A549 (cell line): ENCODE data around the gene EPS8L1.

ENCODE experiments used
- CBX2 ChIP-seq: fragments of 200-600 bp; sonication (generic); IDR thresholded peaks from 2 replicates; pipeline ENCODE4 v1.6.1; 2016; ENCODE audit warnings: low read depth, mild to moderate bottlenecking, borderline replicate concordance
- KDM1A ChIP-seq: fragments of 200-600 bp; sonication (generic); IDR thresholded peaks from 2 replicates; pipeline ENCODE4 v1.6.1; 2016; ENCODE audit warnings: low read depth, mild to moderate bottlenecking
- POLR2A ChIP-seq: IDR thresholded peaks from 2 replicates; pipeline ENCODE4 v1.6.1; 2012; ENCODE audit warnings: mild to moderate bottlenecking, low read length
- SMC3 ChIP-seq: fragments of >200 bp; sonication (Bioruptor Twin); formaldehyde crosslinking; IDR thresholded peaks from 3 replicates; pipeline ENCODE4 v1.6.1; 2018; ENCODE audit warnings: inconsistent platforms
- TF ChIP-seq, protein P1 (sequence below): fragments of 200-600 bp; sonication (generic); IDR thresholded peaks from 2 replicates; pipeline ENCODE4 v1.6.1; 2016; ENCODE audit warnings: antibody characterized with exemption, mild to moderate bottlenecking, moderate library complexity
- TF ChIP-seq, protein P2 (sequence below): fragments of >200 bp; sonication (Bioruptor Twin); formaldehyde crosslinking; IDR thresholded peaks from 3 replicates; pipeline ENCODE4 v1.5.1; 2016
- TF ChIP-seq, protein P3 (sequence below): fragments of 450-650 bp; IDR thresholded peaks from 2 replicates; pipeline ENCODE4 v1.6.1; 2014; ENCODE audit warnings: antibody characterized with exemption

DNA sequence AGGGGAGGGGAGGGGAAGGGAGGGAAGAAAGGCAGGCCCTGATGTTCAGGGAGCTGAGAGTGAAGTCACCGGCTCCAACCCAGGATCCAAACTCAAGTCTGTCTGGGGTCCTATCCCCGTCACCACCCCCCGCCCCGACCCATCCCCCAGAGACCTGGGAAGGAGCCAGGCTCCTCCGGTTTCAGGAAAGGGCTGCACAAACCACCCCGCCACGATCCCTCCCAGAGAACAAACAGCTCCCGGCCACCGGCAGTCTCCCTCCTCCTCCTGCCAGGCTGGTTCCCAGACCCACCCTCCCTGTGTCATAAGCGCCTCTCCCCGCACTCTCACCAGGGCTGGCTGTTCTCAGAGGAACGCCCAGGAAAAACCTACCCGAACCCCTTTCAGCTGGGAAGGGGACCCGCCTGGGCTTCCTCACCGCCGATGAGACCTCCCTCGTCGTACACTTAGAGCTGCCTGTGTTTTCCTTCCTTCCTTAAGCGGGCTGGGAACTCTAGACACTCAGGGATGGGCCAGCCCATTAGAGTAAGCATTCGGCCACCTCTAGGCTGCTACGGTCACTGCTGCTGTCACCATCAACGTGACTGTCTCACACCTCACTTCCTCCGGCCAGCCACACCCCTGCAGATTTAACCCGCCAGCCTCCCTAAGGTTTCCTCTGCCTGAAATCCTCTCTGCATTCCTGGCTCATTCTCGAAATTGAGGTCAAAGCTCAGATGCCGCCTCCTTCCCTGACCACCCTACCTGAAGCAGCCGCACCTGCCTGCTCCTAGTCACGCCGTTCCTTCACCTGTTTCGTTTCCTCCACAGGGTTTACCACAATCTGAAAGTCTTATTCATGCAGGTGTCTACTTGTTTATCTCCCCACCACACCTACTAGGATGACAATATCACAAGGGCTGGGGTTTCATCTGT lies 6.5 kb upstream of the EPS8L1 start:
- TF ChIP-seq CBX2: no peak
- TF ChIP-seq, protein P1, sequence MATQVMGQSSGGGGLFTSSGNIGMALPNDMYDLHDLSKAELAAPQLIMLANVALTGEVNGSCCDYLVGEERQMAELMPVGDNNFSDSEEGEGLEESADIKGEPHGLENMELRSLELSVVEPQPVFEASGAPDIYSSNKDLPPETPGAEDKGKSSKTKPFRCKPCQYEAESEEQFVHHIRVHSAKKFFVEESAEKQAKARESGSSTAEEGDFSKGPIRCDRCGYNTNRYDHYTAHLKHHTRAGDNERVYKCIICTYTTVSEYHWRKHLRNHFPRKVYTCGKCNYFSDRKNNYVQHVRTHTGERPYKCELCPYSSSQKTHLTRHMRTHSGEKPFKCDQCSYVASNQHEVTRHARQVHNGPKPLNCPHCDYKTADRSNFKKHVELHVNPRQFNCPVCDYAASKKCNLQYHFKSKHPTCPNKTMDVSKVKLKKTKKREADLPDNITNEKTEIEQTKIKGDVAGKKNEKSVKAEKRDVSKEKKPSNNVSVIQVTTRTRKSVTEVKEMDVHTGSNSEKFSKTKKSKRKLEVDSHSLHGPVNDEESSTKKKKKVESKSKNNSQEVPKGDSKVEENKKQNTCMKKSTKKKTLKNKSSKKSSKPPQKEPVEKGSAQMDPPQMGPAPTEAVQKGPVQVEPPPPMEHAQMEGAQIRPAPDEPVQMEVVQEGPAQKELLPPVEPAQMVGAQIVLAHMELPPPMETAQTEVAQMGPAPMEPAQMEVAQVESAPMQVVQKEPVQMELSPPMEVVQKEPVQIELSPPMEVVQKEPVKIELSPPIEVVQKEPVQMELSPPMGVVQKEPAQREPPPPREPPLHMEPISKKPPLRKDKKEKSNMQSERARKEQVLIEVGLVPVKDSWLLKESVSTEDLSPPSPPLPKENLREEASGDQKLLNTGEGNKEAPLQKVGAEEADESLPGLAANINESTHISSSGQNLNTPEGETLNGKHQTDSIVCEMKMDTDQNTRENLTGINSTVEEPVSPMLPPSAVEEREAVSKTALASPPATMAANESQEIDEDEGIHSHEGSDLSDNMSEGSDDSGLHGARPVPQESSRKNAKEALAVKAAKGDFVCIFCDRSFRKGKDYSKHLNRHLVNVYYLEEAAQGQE: no peak
- TF ChIP-seq POLR2A: no peak
- TF ChIP-seq, protein P2, sequence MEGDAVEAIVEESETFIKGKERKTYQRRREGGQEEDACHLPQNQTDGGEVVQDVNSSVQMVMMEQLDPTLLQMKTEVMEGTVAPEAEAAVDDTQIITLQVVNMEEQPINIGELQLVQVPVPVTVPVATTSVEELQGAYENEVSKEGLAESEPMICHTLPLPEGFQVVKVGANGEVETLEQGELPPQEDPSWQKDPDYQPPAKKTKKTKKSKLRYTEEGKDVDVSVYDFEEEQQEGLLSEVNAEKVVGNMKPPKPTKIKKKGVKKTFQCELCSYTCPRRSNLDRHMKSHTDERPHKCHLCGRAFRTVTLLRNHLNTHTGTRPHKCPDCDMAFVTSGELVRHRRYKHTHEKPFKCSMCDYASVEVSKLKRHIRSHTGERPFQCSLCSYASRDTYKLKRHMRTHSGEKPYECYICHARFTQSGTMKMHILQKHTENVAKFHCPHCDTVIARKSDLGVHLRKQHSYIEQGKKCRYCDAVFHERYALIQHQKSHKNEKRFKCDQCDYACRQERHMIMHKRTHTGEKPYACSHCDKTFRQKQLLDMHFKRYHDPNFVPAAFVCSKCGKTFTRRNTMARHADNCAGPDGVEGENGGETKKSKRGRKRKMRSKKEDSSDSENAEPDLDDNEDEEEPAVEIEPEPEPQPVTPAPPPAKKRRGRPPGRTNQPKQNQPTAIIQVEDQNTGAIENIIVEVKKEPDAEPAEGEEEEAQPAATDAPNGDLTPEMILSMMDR: no peak
- TF ChIP-seq SMC3: no peak
- TF ChIP-seq, protein P3, sequence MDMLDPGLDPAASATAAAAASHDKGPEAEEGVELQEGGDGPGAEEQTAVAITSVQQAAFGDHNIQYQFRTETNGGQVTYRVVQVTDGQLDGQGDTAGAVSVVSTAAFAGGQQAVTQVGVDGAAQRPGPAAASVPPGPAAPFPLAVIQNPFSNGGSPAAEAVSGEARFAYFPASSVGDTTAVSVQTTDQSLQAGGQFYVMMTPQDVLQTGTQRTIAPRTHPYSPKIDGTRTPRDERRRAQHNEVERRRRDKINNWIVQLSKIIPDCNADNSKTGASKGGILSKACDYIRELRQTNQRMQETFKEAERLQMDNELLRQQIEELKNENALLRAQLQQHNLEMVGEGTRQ: no peak
- TF ChIP-seq KDM1A: no peak
